Measurements from ENCODE around the gene DDX27. TPM values are rescaled to one million over a fixed set of nuclear protein-coding genes. Genes with fewer than 3 reads are reported as not detected.

The DDX27 gene
- total and polyA plus RNA-seq, 2 of the 8 experiments (the other 6 are each of a cell fraction or from before 2014, with no cell fraction given) = 42.7 to 51.0 TPM

- TF ChIP-seq CHD7 (IDR thresholded peaks at IDR 0.05; ENCODE audit: insufficient replicate concordance, low read length) = no peak
These were observed 28.0 kb downstream of the DDX27 start (continued) for GRCh38 chr20:49247169-49247723.

All from H1 (cell line).